GM13976 (cell line): ENCODE results near the gene GNAZ.

Experiments used
- DNase-seq: peaks from one replicate; pipeline ENCODE4 v3.0.0; 2012; ENCODE audit warnings: low spot score
- CTCF ChIP-seq: IDR thresholded peaks from 2 replicates; pipeline ENCODE4 v1.5.1; 2012; ENCODE audit warnings: borderline replicate concordance, mild to moderate bottlenecking; ENCODE audit not compliant: insufficient read depth; ENCODE audit errors: extremely low read depth, missing control alignments, control extremely low read depth
- in situ Hi-C: fragments of 300-500 bp; cut with MboI; formaldehyde crosslinking; loops from one replicate; pipeline ENCODE4 v1.12.0; 2022; ENCODE audit warnings: low sequenced_read_pairs, mixed read lengths, inconsistent platforms; ENCODE audit not compliant: unreplicated experiment

The GNAZ gene

DNA sequence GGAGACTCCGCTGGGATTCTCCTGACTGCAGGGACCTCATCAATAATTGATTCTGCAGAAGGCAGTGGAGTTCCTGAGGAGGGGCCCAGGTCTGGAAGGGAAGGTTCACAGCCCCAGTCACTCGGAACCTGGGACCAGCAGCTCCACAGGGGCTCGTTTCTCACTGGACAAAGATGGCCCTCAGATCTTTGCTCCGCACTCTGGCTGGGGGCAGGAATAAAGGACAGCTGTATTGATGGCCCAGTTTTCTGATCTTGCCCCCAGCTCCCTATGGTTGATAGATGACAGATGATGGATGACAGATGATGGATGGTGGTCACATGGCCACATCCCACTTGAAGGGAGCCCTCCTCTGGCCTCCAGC is 98.7 kb downstream of the GNAZ start:
- no peak for TF ChIP-seq CTCF
- no peak for DNase-seq
- in situ Hi-C loops = no loop called here
